ENCODE results near the gene ISLR. TPM values are rescaled to one million over a fixed set of nuclear protein-coding genes. Genes with fewer than 3 reads are reported as not detected.

Gene ISLR
- polyA plus RNA-seq, 4 donors = 37.2 to 94.5 (median 64.0) TPM

DNA sequence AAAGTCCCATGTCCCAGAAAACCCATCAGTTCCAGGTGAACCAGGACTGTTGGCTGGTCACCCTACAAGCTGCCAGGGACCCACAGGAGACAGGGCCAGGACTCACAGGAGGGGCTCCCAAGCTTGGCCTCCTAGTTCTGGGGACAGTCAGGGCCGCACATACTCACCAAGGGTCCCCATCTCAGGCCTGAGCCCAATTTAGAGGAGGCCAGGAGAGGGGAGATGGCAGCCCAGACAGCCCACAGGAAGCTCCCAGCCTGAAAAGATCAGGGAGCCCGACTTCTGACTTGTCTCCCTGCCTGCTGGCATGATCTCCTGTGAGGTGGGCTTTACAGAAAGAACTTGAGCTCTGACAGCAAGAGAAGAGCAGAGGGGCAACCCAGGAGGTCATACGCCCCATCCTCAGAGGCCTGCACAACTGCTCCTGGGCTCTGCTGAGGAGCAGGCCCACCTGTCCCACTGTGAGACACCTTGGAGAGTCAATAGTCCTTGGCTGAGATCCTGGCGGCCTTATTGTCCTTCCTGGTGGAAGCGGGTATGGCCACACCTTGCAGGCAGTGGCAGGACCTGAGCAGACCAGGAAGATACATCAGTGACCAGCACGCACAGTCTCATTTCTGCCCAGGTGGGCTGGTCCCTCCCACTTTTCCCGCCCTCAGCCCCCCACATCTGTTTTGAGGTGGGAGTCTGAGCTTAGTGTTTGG is 2.5 kb upstream of the ISLR start:
- no peak for DNase-seq (ENCODE audit: low read depth in 4 of 4, low spot score in 2 of 4)

DNA sequence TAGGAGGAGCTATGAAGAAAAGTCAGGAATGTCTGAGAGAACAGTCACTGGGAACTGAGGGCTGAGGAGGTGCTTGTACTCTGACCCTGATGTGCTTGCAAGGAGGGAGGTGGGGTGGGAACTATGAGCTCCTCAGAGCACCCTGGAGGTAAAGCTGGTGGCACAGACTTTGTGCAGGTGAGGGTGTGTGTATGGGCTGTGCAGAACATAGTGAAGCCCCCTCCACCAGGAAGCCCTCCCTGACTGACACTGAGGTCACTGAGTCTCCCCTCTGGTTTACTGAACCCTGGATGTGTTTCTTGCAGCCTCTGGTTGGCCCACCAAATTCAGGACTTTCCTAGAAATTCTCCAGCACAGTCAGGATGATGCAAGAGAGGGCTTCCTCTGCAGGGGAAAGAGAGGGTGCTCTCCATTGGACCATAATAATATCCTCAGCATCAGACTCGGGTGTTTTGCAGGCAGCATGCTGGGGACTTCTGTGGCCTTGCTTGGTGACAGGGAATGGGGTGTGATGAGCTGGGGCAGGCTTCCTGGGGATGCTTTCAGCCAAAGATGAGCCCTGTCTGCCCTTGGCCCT is 1.5 kb upstream of the ISLR start:
- DNase-seq (ENCODE audit: low read depth in 4 of 4, low spot score in 2 of 4) = no peak

DNA sequence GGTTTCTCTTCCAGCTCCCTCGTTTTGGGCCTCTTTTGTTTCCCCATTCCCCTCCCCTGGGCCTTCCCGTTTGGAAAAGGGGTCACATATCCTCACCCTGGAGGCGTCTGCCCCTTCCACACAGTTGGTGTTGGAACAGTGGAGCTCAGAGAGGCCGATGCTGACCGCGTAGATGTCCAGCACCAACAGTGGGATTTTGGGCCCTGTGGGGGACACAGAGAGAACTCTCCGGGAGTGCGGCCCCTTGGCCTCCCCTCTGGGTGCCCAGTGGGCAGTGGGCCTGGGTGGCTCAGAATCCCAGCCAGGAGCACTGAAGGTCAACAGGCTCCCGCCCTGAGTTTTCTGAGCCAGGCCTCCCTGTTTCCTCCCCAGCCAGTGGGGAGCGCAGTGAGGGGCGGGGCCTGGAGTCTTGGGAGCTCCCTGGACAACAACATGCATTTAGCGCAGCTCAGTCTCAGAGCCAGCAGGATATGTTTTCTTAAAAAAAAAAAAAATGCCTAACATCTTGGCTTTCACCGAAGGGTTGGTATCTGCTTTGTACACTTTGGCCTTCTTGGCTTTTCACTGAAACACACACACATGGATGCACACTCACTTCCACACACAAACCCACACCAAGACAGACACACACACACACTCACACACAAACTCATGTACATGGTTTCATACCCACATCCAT is 670 bp upstream of the ISLR start:
- DNase-seq (ENCODE audit: low read depth in 4 of 4, low spot score in 2 of 4) = peak in 1 of 4 donors; percentile 53

DNA sequence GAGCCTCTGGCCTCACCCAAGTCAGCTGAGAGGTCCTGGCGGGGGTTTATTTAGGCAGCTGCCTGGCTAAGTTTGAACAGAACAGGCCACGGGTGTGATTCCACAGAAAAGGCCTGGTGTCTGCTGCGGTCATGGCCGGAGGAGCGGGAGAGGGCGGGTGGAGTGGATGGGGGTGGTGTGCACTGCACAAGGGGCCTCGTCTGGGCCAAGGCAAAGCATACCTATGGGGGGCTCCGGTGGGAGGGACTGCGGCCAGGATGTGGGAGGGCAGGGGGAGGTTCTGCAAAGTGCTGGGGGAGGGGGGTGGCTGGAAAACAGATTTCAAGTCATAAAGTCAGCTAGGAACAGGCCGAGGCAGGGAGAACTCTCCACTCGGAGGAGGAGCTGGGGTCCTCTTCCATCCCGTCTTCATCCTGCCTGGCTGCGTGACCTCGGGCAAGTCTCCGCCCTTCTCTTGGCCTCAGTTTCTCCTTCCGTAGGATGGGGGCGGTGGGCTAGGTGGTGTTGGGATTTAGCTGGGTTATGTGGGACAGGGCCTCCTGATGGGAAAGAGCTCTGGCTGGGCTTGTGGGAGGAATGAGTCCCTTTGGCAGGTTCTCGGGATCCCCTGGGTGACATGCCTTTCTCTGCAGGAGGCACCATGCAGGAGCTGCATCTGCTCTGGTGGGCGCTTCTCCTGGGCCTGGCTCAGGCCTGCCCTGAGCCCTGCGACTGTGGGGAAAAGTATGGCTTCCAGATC is 878 bp downstream of the ISLR start:
- DNase-seq (ENCODE audit: low read depth in 4 of 4, low spot score in 2 of 4) = peak in 2 of 4 donors; percentile 55 to 58

DNA sequence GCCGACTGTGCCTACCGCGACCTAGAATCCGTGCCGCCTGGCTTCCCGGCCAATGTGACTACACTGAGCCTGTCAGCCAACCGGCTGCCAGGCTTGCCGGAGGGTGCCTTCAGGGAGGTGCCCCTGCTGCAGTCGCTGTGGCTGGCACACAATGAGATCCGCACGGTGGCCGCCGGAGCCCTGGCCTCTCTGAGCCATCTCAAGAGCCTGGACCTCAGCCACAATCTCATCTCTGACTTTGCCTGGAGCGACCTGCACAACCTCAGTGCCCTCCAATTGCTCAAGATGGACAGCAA is 1.4 kb downstream of the ISLR start:
- DNase-seq (ENCODE audit: low read depth in 4 of 4, low spot score in 2 of 4) = no peak

DNA sequence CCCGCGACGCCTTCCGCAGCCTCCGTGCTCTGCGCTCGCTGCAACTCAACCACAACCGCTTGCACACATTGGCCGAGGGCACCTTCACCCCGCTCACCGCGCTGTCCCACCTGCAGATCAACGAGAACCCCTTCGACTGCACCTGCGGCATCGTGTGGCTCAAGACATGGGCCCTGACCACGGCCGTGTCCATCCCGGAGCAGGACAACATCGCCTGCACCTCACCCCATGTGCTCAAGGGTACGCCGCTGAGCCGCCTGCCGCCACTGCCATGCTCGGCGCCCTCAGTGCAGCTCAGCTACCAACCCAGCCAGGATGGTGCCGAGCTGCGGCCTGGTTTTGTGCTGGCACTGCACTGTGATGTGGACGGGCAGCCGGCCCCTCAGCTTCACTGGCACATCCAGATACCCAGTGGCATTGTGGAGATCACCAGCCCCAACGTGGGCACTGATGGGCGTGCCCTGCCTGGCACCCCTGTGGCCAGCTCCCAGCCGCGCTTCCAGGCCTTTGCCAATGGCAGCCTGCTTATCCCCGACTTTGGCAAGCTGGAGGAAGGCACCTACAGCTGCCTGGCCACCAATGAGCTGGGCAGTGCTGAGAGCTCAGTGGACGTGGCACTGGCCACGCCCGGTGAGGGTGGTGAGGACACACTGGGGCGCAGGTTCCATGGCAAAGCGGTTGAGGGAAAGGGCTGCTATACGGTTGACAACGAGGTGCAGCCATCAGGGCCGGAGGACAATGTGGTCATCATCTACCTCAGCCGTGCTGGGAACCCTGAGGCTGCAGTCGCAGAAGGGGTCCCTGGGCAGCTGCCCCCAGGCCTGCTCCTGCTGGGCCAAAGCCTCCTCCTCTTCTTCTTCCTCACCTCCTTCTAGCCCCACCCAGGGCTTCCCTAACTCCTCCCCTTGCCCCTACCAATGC is 2.0 kb downstream of the ISLR start:
- DNase-seq (ENCODE audit: low read depth in 4 of 4, low spot score in 2 of 4) = no peak

DNA sequence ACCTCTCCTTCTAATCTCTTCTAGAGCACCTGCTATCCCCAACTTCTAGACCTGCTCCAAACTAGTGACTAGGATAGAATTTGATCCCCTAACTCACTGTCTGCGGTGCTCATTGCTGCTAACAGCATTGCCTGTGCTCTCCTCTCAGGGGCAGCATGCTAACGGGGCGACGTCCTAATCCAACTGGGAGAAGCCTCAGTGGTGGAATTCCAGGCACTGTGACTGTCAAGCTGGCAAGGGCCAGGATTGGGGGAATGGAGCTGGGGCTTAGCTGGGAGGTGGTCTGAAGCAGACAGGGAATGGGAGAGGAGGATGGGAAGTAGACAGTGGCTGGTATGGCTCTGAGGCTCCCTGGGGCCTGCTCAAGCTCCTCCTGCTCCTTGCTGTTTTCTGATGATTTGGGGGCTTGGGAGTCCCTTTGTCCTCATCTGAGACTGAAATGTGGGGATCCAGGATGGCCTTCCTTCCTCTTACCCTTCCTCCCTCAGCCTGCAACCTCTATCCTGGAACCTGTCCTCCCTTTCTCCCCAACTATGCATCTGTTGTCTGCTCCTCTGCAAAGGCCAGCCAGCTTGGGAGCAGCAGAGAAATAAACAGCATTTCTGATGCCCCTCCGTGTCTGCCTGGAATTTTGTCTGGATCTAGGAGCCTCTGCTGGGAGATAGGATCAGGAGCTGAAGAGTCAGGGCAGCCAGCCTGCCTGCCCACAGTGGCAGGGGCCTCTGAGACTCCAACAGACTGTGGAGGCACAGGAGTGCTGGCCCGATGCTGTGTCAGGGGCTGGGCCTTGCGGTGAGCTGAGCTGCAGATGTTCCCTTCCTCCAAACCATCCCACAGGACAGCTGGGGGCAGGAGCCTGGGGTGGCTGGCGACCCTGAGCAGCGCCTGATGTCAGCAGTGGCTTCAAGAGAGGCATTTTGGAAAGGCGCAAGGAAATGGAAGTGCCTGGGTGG is 3.0 kb downstream of the ISLR start:
- no peak for DNase-seq (ENCODE audit: low read depth in 4 of 4, low spot score in 2 of 4)

DNA sequence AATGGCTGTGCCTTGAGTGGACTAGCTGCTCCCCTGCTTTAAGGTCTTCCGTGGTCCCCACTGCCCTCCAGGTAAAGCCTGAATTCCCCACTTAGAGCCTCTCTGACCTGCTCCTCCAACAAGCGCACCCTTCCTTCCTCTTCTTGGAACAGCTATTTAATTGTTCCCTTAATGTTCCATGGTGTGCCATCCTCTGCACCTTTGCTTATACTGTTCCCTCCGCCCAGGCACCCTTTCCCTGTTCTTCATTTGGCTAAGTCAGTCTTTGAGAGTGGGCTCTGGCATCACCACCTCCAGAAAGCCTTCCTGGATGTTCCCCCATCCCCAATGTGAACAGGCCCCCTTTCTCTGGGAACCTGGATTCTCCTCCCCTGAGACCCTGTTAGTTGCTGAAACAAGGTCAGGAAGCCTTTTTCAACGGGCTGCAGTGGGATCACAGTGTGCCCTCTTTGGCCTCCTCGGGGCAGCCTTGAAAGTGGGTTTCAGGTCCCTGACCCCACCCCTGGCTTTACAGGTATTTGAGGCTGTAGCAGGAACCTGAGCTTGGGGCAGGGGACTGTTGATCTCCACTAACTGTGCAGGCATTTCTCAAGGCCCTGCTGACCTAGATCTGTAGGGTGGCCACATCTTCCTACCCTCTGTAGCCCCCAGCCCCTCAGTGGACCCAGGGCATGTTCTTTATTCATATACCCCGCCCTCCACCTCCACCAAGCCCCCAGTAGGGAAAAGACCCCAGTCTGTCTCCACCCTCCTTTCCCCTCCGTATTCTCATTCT is 5.0 kb downstream of the ISLR start:
- no peak for DNase-seq (ENCODE audit: low read depth in 4 of 4, low spot score in 2 of 4)

DNA sequence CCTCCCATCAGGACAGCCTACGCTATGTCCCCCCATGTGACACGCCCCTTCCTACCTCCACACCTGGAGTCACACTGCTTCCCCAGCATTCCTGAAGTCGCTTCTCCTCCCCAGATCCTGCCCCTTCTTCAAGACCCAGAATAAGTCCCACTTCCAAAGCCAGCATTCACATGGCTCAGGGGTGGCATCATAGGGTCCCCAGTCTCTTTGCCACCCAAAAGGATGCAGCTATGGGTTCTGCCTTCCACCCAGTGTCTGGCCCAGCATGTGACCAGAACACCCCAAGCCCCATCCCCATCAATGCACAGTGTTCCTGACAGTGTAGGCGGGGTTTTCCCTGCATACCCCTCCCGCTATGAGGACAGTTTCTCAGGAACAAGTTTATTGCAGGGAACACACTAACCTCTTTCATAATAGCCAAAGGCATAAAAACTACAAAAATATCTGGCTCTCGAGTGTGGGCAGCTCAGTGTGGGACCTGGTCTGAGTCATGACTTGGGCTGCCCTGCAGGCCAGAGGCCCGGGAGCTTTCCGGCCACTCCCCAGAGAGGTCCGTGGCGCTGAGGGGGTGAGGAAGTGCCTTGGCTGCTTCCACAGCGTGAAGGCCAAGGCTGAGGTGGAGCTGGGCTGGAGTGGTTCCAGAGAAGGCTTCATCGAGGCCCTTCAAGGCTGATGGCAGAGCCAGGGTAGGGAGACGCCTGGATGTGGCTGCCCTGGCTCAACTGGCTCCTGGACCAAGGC is 5.8 kb downstream of the ISLR start:
- DNase-seq (ENCODE audit: low read depth in 4 of 4, low spot score in 2 of 4) = no peak

DNA sequence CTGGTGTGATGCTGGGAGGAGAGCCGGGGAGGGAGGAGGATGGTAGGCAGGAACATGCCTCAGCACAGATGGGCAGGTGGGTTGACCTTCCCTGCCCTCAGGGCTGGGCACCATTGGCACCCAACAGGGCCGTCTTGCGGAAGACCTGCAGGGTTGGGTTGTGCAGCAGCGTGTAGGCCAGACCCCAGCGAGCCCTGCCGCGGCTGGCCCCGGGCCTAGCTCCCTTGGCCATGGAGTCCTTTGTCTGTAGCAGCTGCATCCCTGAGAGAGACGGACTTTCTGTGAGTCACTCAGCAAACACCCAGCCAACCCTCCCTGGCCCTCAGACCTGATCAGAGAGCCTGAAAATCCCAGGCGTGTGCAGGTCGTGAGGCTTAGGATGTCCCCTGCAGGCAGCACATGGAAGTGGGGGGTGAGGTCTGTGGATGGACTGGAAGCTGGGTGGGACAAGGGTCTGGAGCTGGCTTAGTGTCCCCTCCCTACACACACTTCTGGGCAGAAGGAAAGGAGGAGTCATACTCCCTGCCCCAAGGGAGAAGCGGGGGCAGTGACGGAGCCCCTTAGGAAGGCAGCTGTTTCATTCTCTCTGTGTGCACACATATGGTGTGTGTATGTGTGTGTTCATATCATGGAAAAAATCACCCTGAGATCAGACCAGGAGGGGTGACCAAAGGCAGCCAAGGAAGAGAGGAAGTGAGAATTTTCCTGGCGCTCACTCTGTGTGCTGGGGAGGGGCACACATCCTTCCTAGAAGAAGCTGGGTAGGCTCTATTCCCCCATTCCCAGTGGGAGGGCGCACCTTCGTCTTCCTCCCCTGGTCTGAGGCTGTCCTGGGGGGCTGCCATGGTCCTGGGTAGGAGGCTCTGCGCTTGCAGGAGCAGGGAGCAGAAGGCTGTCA is 6.7 kb downstream of the ISLR start:
- DNase-seq (ENCODE audit: low read depth in 4 of 4, low spot score in 2 of 4) = no peak

DNA sequence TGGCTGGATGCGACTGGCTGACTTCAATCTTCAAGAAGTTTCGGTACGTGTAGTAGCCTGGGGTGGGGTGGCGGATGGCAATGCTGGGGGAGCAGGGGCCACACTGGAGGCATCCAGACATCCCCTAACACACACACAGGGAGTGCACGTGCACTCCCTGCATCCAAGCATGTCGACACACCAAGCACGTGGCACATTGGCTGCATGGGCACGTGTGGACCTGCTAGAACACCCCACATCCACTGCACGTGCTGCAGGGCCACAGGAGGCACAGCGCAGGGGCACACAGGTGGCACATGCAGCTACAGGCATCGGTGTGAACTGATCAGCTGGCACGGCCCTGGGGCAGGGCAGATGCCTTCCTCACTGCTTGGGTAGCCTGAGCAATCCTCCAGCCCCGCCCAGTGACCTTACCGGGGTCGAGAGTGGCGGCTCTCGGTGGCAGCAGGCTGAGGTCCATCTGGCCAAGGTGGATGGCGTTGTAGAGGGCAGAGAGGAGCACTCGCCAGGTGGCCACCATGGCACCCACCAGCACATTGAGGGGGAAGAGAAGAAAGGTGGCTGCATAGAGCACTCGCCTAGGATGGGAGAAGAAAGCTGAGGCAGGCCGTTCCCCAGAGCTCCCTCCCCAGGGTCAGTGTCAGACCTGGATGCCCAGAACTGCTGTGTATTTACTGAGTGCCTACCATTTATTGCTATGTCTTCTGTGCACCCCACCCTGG is 7.5 kb downstream of the ISLR start:
- DNase-seq (ENCODE audit: low read depth in 4 of 4, low spot score in 2 of 4) = no peak

DNA sequence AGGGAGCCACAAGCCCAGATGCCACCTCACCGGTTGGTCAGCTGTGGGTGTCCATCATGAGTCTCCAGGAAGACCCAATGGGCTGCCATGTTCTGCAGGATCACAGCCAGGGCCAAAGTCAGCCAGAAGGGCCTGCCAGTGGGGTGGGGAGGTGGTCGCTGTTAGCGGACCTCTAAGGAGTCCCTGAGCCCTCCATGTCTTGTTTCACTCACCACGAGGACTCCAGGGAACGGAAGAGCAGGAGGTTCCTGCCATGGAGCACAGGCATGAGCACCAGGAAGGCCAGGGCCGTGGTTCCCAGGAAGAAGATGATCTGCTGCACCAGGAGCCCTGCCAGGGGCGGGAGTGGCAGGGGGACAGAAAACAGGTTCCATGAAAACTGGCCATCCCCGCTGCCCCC is 8.6 kb downstream of the ISLR start:
- DNase-seq (ENCODE audit: low read depth in 4 of 4, low spot score in 2 of 4) = no peak

DNA sequence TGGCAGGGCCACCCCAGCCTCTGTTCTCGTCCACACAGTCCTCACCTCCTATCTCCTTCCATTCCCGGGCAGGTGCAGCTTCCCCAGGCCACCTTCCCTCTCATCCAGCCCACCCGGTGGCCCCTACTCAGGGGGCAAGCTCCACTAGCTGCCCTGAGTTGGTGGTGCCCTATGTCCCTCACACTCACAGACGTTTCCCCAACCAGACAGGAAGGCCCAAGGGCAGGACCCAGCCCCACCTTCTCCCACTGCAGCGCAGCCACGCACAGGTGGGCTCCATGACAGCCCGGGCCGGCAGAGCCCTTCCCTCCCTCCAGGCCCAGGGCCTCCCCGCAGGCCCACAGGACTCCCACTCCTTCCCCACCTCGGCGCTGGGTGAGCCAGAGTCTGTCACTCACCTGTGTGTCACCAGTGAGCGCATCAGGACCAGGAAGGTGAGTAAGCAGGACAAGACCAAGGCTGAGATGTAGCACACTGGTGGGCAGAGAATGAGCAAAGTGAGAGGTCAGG is 11.1 kb downstream of the ISLR start:
- DNase-seq (ENCODE audit: low read depth in 4 of 4, low spot score in 2 of 4) = no peak

DNA sequence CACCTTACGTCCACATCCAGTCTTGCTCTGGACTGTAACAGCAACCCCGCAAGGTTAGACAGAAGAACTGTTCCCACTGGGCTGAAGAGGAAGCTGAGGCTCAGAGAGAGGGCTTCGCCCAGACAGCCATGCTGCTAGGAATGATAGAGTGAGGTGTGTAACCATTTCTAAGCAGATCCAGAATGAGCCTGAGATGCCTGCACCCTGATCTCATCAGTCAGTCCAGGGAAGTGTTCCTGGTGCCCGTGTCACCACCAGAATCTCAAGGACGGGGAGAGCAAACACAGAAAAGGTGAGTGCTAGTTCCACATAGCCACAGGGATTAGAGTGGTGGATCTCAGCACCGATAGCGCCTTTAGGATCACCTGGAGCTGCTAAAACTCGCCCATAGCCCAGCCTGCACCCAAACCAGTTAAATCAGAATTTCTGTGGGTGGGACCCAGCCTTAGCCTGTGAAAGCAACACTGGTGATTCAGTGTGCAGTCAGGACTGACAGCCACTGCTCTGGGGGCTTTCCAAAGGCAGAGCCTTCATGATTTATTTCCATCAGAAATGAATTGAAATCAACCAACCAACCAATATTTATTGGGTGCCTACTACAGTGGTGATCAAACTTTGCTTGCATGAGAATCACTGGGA is 12.3 kb downstream of the ISLR start:
- no peak for DNase-seq (ENCODE audit: low read depth in 4 of 4, low spot score in 2 of 4)

DNA sequence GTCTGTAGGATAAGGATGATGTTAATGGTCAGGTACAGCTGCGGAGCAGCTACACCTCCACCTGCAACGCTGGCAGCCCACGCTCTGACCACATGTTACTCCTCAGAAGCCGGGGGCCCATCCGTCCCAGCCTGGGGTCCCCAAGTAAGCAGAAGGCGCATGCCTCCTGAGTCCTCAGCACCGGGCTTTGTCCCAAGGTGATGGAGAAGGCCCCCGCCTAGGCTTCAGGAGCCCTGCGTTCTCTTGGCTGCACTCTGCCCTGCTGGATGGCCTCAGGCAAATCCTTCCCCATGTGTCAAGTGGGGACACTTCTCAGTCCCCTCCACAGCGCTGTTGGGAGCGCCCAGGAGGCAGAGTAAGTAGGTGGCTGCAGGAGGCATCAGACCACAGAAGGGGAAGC is 14.7 kb downstream of the ISLR start:
- DNase-seq (ENCODE audit: low read depth in 4 of 4, low spot score in 2 of 4) = no peak

DNA sequence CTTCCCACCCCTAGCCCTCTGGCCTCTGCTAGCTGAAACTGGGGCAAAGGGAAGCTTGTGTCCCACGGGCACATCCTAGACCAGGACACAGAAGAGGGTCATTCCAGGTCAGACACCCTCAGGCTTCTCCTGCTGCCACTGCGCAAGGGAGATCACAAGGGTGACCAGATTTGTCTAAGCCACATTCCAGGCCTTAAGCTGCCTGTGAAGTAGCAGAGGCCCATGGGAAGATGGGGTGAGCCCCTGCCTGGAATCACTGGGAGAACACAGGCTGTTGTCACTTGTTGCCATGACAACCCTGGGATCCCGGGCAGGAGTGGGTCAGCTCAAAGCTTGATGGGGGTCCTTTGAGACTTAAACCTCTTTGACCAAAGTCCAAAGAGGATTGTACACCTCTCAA is 18.3 kb downstream of the ISLR start:
- no peak for DNase-seq (ENCODE audit: low read depth in 4 of 4, low spot score in 2 of 4)
